Activated CD4-positive, alpha-beta memory T cell treated with anti-CD3 and anti-CD28 coated beads, Interleukin-2, amount 10 ng/mL, durations not matched to agents 7 days and 5 days (primary cell): ENCODE data around the gene KRTAP9-1. TPM values are rescaled to one million over a fixed set of nuclear protein-coding genes. Genes with fewer than 3 reads are reported as not detected.

Source experiments
- total RNA-seq, 2 experiments: library from RNA; stranded (reverse); gene quantifications; one replicate each; pipeline ENCODE4 v1.2.3, GENCODE V29; 2021

The KRTAP9-1 gene
- total RNA-seq, 2 experiments from 2014 or later = not detected

Other genes starting within 250 kb of the KRTAP9-1 start
- not detected for gene KRT39, start 222.9 kb upstream of the KRTAP9-1 start, total RNA-seq
- gene KRT40, start 205.6 kb upstream of the KRTAP9-1 start, total RNA-seq = not detected
- not detected for gene KRTAP3-3, start 195.7 kb upstream of the KRTAP9-1 start, total RNA-seq
- gene KRTAP3-2, start 190.0 kb upstream of the KRTAP9-1 start, total RNA-seq = not detected
- gene KRTAP3-1, start 180.8 kb upstream of the KRTAP9-1 start, total RNA-seq = not detected
- gene KRTAP1-5, start 162.7 kb upstream of the KRTAP9-1 start, total RNA-seq = not detected
- not detected for gene KRTAP1-4, start 159.7 kb upstream of the KRTAP9-1 start, total RNA-seq
- not detected for gene KRTAP1-3, start 155.0 kb upstream of the KRTAP9-1 start, total RNA-seq
- gene KRTAP1-1, start 148.4 kb upstream of the KRTAP9-1 start, total RNA-seq = not detected
- gene KRTAP2-1, start 142.6 kb upstream of the KRTAP9-1 start, total RNA-seq = not detected
- gene KRTAP2-2, start 134.7 kb upstream of the KRTAP9-1 start, total RNA-seq = not detected
- gene KRTAP2-3, start 129.8 kb upstream of the KRTAP9-1 start, total RNA-seq = not detected
- not detected for gene KRTAP2-4, start 124.0 kb upstream of the KRTAP9-1 start, total RNA-seq
- gene KRTAP4-7, start 105.7 kb upstream of the KRTAP9-1 start, total RNA-seq = not detected
- gene KRTAP4-8, start 91.7 kb upstream of the KRTAP9-1 start, total RNA-seq = not detected
- gene KRTAP4-16, start 87.7 kb upstream of the KRTAP9-1 start, total RNA-seq = not detected
- not detected for gene KRTAP4-9, start 84.5 kb upstream of the KRTAP9-1 start, total RNA-seq
- gene KRTAP4-11, start 71.5 kb upstream of the KRTAP9-1 start, total RNA-seq = not detected
- not detected for gene KRTAP4-12, start 65.7 kb upstream of the KRTAP9-1 start, total RNA-seq
- not detected for gene KRTAP4-6, start 49.3 kb upstream of the KRTAP9-1 start, total RNA-seq
- gene KRTAP4-5, start 40.1 kb upstream of the KRTAP9-1 start, total RNA-seq = not detected
- not detected for gene KRTAP4-4, start 29.1 kb upstream of the KRTAP9-1 start, total RNA-seq
- not detected for gene KRTAP4-3, start 21.7 kb upstream of the KRTAP9-1 start, total RNA-seq
- gene KRTAP4-2, start 11.7 kb upstream of the KRTAP9-1 start, total RNA-seq = not detected
- gene KRTAP4-1, start 5.0 kb upstream of the KRTAP9-1 start, total RNA-seq = not detected
- not detected for gene KRTAP9-2, start 36.8 kb downstream of the KRTAP9-1 start, total RNA-seq
- gene KRTAP9-3, start 42.6 kb downstream of the KRTAP9-1 start, total RNA-seq = not detected
- not detected for gene KRTAP9-8, start 48.1 kb downstream of the KRTAP9-1 start, total RNA-seq
- not detected for gene KRTAP9-4, start 59.8 kb downstream of the KRTAP9-1 start, total RNA-seq
- not detected for gene KRTAP9-9, start 65.5 kb downstream of the KRTAP9-1 start, total RNA-seq
- not detected for gene KRTAP9-6, start 75.5 kb downstream of the KRTAP9-1 start, total RNA-seq
- gene KRTAP9-7, start 85.8 kb downstream of the KRTAP9-1 start, total RNA-seq = not detected
- gene KRTAP29-1, start 113.0 kb downstream of the KRTAP9-1 start, total RNA-seq = not detected
- gene KRTAP16-1, start 119.4 kb downstream of the KRTAP9-1 start, total RNA-seq = under 1 TPM in 1 of 2 experiments, not detected in 1; 0.13 TPM
- gene KRTAP17-1, start 125.8 kb downstream of the KRTAP9-1 start, total RNA-seq = not detected
- gene KRT33A, start 160.9 kb downstream of the KRTAP9-1 start, total RNA-seq = not detected
- gene KRT33B, start 179.9 kb downstream of the KRTAP9-1 start, total RNA-seq = not detected
- not detected for gene KRT34, start 192.4 kb downstream of the KRTAP9-1 start, total RNA-seq
- not detected for gene KRT31, start 207.7 kb downstream of the KRTAP9-1 start, total RNA-seq
- not detected for gene KRT37, start 234.7 kb downstream of the KRTAP9-1 start, total RNA-seq